Lower leg skin (tissue), 3 donors: Measurements from ENCODE around the gene CCDC57.

Experiments
- CTCF ChIP-seq, 3 donors: fragments of 450-650 bp; IDR thresholded peaks; one replicate each; pipeline ENCODE4 v1.5.1; 2016; ENCODE audit warnings: antibody characterized with exemption in 3 of 3, mild to moderate bottlenecking in 3 of 3, moderate library complexity in 2 of 3
- POLR2A ChIP-seq, 2 donors: fragments of 450-650 bp; IDR thresholded peaks; one replicate each; pipeline ENCODE4 v1.6.1; 2016 to 2017; ENCODE audit warnings: antibody characterized with exemption in 2 of 2, mild to moderate bottlenecking in 1 of 2, moderate library complexity in 1 of 2

- TF ChIP-seq CTCF (IDR thresholded peaks at IDR 0.05) (no peak), POLR2A (IDR thresholded peaks at IDR 0.05) (no peak)
Observed at GRCh38 chr17:82226809-82227628, 14.4 kb upstream of the CCDC57 start.
